ENCODE measurements around the gene MME. TPM values are rescaled to one million over a fixed set of nuclear protein-coding genes. Genes with fewer than 3 reads are reported as not detected.

The MME gene
- total and polyA plus RNA-seq, 2 of the 8 experiments (the other 6 are each of a cell fraction or from before 2014, with no cell fraction given) = 5.0 to 39.6 TPM

GRCh38 chr3:155228676-155229075 lies 148.6 kb downstream of the MME start:
- WGBS, 2 experiments (ENCODE audit: extremely low coverage in 1 of 2, insufficient coverage in 1 of 2, insufficient read length in 1 of 2, insufficient replicate concordance in 2 of 2, low coverage in 1 of 2, low lambda C conversion rate in 2 of 2, missing lambda C conversion rate in 1 of 2) = 100% methylated on average over 1 of the region's 1 CpG; no CpG with 5 or more reads in 1 of the 2 experiments
- Histone ChIP-seq H2BK20ac (ENCODE audit: low read length) (no peak overlapping the region), H2AK5ac (ENCODE audit: low read depth, low read length) (no peak overlapping the region), H2BK12ac (ENCODE audit: low read depth, low read length) (no peak overlapping the region), H3K56ac (replicated peaks; ENCODE audit: insufficient read length, low read depth, low read length) (no peak overlapping the region), H3K27me3 (replicated peaks in 1 of 4; ENCODE audit: control insufficient read depth in 3 of 4, extremely low read depth in 1 of 4, insufficient read depth in 3 of 4, low read length in 3 of 4) (no peaks in the 10 kb centered on the region), H3K4me3 (ENCODE audit: extremely low read depth in 1 of 4, insufficient read depth in 2 of 4, low read depth in 3 of 4, low read length in 4 of 4) (no peak overlapping the region), H4K91ac (replicated peaks; ENCODE audit: insufficient read length, low read length) (no peak overlapping the region), H3K4ac (replicated peaks; ENCODE audit: insufficient read length, low read depth, low read length) (no peak overlapping the region), H2AFZ (ENCODE audit: low read length) (no peak overlapping the region), H3K4me2 (ENCODE audit: insufficient read depth in 1 of 2, low read depth in 2 of 2, low read length in 2 of 2) (no peak overlapping the region), H3K79me1 (ENCODE audit: low read depth, low read length) (no peaks in the 10 kb centered on the region), H3K9me3 (ENCODE audit: insufficient read depth in 2 of 2, low read depth in 1 of 2, low read length in 1 of 2) (no peaks in the 10 kb centered on the region), H3K14ac (ENCODE audit: insufficient read length) (no peak overlapping the region), H2BK15ac (ENCODE audit: low read length) (no peak overlapping the region), H4K5ac (ENCODE audit: insufficient read length, low read depth, low read length) (no peak overlapping the region), H2BK120ac (replicated peaks; ENCODE audit: low read depth, low read length) (no peak overlapping the region), H3K4me1 (replicated peaks in 1 of 4; ENCODE audit: control insufficient read depth in 3 of 4, insufficient read depth in 4 of 4, low read length in 3 of 4) (no peaks in the 10 kb centered on the region), H4K8ac (ENCODE audit: extremely low read depth, insufficient read depth, low read length) (no peak overlapping the region), H3K27ac (ENCODE audit: low read depth, low read length) (no peak overlapping the region), H3K36me3 (ENCODE audit: control insufficient read depth in 2 of 4, insufficient read depth in 4 of 4, low read length in 3 of 4) (no peaks in the 10 kb centered on the region), H3K79me2 (ENCODE audit: control insufficient read depth in 1 of 2, insufficient read depth in 2 of 2, low read length in 2 of 2) (no peaks in the 10 kb centered on the region), H3K23me2 (ENCODE audit: low read depth, low read length) (no peaks in the 10 kb centered on the region), H3K18ac (ENCODE audit: extremely low read depth, low read length) (no peak overlapping the region), H2BK5ac (ENCODE audit: low read depth, low read length) (no peak overlapping the region), H3K9ac (replicated peaks in 1 of 4; ENCODE audit: extremely low read depth in 1 of 4, low read depth in 3 of 4, low read length in 3 of 4) (no peak overlapping the region), H3K23ac (ENCODE audit: insufficient read length) (no peak overlapping the region), H4K20me1 (replicated peaks in 1 of 2; ENCODE audit: control insufficient read depth in 1 of 2, insufficient read depth in 2 of 2, low read length in 2 of 2) (no peaks in the 10 kb centered on the region)
- ChIA-PET POLR2A (ENCODE audit: partially characterized antibody) (no interaction called here), CTCF (ENCODE audit: partially characterized antibody) (interaction anchor here (0.8 to 0.9 kb wide), 2 partner anchors 12 to 32 kb away, joined by 3 to 4 read pairs; no protein-coding TSS in a partner anchor)
- DNase-seq (ENCODE audit: low read depth in 1 of 2, low spot score in 2 of 2) = no peak
- FAIRE-seq = no peak
- no peak for TF ChIP-seq SIRT6 (IDR thresholded peaks at IDR 0.05; ENCODE audit: low read length)

All from H1 (cell line).